Kidney glomerular epithelial cell (primary cell): ENCODE measurements around the gene CLEC20A.

Experiments used
- DNase-seq: peaks from one replicate; lab custom pipeline; 2025; lab: John Stamatoyannopoulos, UW

CLEC20A gene

GRCh38 chr1:178472531-178472930 lies 24.2 kb downstream of the CLEC20A start:
- no peak for DNase-seq

- peak; percentile 86 for DNase-seq
Measured at GRCh38 chr1:178470411-178470960, 26.3 kb downstream of the CLEC20A start.

GRCh38 chr1:178467837-178468236 lies 28.9 kb downstream of the CLEC20A start:
- no peak for DNase-seq

GRCh38 chr1:178465011-178465410 lies 31.8 kb downstream of the CLEC20A start:
- no peak for DNase-seq

- DNase-seq, result no peak
Measured at GRCh38 chr1:178464566-178464965, 32.2 kb downstream of the CLEC20A start.

- DNase-seq, result no peak
Measured at GRCh38 chr1:178464141-178464540, 32.6 kb downstream of the CLEC20A start.

- DNase-seq, result no peak
Measured at GRCh38 chr1:178461701-178462100, 35.1 kb downstream of the CLEC20A start.

- no peak for DNase-seq
Measured at GRCh38 chr1:178461104-178461503, 35.7 kb downstream of the CLEC20A start.

- no peak for DNase-seq
Measured at GRCh38 chr1:178458203-178458602, 38.6 kb downstream of the CLEC20A start.

GRCh38 chr1:178457651-178458050 lies 39.1 kb downstream of the CLEC20A start:
- DNase-seq, result no peak

GRCh38 chr1:178456472-178456871 lies 40.3 kb downstream of the CLEC20A start:
- no peak for DNase-seq

GRCh38 chr1:178452013-178452412 lies 44.8 kb downstream of the CLEC20A start:
- DNase-seq, result no peak

- peak; percentile 13 for DNase-seq
Measured at GRCh38 chr1:178451529-178451928, 45.2 kb downstream of the CLEC20A start.

- no peak for DNase-seq
Measured at GRCh38 chr1:178450871-178451270, 45.9 kb downstream of the CLEC20A start.

- no peak for DNase-seq
Measured at GRCh38 chr1:178442925-178443324, 53.8 kb downstream of the CLEC20A start.

- DNase-seq, result no peak
Measured at GRCh38 chr1:178438432-178438831, 58.3 kb downstream of the CLEC20A start.

- DNase-seq, result no peak
Measured at GRCh38 chr1:178436899-178437298, 59.9 kb downstream of the CLEC20A start.

GRCh38 chr1:178434899-178435435 lies 61.8 kb downstream of the CLEC20A start:
- DNase-seq, result no peak

- no peak for DNase-seq
Measured at GRCh38 chr1:178434360-178434759, 62.4 kb downstream of the CLEC20A start.
